Uterus (tissue), 2 donors: ENCODE measurements around the gene LCNL1.

Experiments used
- CTCF ChIP-seq, 4 experiments: fragments of 200-600 bp in 2 of 4; fragments of 450-650 bp in 2 of 4; sonication (generic) in 2 of 4; IDR thresholded peaks; one replicate each; pipeline ENCODE4 v1.5.1; 2016 to 2019; ENCODE audit warnings: antibody characterized with exemption in 4 of 4, mild to moderate bottlenecking in 2 of 4, moderate library complexity in 1 of 4
- POLR2A ChIP-seq, 2 donors: fragments of 450-650 bp; IDR thresholded peaks; one replicate each; pipeline ENCODE4 v1.6.1; 2016; ENCODE audit warnings: antibody characterized with exemption in 2 of 2, mild to moderate bottlenecking in 1 of 2, moderate library complexity in 1 of 2

GRCh38 chr9:136997830-136998234 lies 15.0 kb downstream of the LCNL1 start:
- no peak for TF ChIP-seq CTCF (IDR thresholded peaks at IDR 0.05)
- TF ChIP-seq POLR2A (IDR thresholded peaks at IDR 0.05), result no peak
